Epithelial cell of proximal tubule (primary cell): ENCODE measurements around the gene PCP2. TPM values are rescaled to one million over a fixed set of nuclear protein-coding genes. Genes with fewer than 3 reads are reported as not detected.

ENCODE experiments used
- DNase-seq: peaks from one replicate; pipeline ENCODE4 v3.0.0-alpha.2; 2011; ENCODE audit warnings: low read depth
- H3K4me3 ChIP-seq: 2 replicates; pipeline ENCODE4 v1.5.1; 2011; ENCODE audit warnings: low read depth, mild to moderate bottlenecking, low read length
- total RNA-seq: library from RNA; depleted of rRNA; stranded (reverse); fragments of >200 nt; gene quantifications from 2 replicates; pipeline ENCODE4 v1.2.3, GENCODE V29; 2015
- TF ChIP-seq, protein P1 (sequence below): conservative IDR thresholded peaks from 2 replicates; pipeline ENCODE4 v1.5.1; 2012; ENCODE audit warnings: low read depth, mild to moderate bottlenecking, low read length

PCP2 gene
- total RNA-seq, 1 donor from 2014 or later, result not detected

DNA sequence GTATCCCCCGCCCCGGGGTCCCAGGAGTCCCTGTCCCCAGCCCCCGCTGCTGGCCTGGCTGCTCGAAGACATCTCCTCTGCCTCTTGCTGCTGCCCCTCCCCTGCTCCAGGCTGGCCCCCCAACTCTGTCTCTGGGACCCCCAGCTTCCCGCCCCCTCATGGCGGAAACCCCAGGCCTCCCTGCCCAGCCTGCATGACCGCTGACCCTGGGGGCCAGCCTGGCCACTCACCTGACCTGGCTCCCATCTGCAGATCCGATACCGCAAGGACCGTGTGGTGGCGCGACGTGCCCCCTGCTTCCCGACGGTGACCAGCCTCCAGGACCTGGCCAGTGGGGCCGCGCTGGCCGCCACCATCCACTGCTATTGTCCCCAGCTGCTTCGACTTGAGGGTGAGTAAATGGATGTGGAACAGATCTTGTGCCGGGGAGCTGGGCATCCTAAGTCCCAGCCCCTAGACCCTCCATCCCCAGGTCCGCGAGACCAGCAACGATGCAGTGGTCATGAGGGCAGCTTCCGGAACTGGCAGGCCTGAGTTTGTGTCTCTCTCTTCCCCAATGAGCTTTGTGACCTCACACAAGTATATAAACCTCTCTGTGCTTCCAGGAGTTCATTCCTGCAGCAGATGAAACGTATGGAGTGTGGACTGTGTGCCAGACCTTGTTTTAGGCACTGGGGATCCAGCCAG is 25.5 kb downstream of the PCP2 start:
- TF ChIP-seq, protein P1, sequence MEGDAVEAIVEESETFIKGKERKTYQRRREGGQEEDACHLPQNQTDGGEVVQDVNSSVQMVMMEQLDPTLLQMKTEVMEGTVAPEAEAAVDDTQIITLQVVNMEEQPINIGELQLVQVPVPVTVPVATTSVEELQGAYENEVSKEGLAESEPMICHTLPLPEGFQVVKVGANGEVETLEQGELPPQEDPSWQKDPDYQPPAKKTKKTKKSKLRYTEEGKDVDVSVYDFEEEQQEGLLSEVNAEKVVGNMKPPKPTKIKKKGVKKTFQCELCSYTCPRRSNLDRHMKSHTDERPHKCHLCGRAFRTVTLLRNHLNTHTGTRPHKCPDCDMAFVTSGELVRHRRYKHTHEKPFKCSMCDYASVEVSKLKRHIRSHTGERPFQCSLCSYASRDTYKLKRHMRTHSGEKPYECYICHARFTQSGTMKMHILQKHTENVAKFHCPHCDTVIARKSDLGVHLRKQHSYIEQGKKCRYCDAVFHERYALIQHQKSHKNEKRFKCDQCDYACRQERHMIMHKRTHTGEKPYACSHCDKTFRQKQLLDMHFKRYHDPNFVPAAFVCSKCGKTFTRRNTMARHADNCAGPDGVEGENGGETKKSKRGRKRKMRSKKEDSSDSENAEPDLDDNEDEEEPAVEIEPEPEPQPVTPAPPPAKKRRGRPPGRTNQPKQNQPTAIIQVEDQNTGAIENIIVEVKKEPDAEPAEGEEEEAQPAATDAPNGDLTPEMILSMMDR, result no peak
- DNase-seq, result no peak
- H3K4me3 ChIP-seq, result no peak overlapping the region

- TF ChIP-seq, protein P1, result no peak
- H3K4me3 ChIP-seq, result no peak overlapping the region
Measured at GRCh38 chr19:7607212-7607873, 26.2 kb downstream of the PCP2 start.

DNA sequence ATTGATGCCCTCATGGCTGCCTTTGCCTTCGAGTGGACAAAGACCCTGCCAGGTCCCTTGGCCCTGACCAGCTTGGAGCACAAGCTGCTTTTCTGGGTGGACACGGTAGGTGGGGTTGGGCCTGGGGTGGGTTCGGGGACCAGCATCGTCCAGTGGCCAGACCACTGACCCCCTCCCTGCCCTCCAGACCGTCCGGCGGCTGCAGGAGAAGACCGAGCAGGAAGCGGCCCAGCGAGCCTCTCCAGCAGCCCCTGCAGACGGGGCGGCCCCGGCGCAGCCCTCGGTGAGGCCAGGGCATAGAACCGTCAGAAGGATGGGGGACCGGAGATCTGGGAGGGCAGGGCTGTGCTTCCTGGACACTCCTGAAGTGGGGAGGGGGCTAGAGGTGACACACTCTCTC is 27.2 kb downstream of the PCP2 start:
- H3K4me3 ChIP-seq, result no peak overlapping the region
- DNase-seq, result no peak
- TF ChIP-seq, protein P1, result no peak

More at GRCh38 chr19:7607212-7607873, 26.2 kb downstream of the PCP2 start:
- DNase-seq, result no peak

DNA sequence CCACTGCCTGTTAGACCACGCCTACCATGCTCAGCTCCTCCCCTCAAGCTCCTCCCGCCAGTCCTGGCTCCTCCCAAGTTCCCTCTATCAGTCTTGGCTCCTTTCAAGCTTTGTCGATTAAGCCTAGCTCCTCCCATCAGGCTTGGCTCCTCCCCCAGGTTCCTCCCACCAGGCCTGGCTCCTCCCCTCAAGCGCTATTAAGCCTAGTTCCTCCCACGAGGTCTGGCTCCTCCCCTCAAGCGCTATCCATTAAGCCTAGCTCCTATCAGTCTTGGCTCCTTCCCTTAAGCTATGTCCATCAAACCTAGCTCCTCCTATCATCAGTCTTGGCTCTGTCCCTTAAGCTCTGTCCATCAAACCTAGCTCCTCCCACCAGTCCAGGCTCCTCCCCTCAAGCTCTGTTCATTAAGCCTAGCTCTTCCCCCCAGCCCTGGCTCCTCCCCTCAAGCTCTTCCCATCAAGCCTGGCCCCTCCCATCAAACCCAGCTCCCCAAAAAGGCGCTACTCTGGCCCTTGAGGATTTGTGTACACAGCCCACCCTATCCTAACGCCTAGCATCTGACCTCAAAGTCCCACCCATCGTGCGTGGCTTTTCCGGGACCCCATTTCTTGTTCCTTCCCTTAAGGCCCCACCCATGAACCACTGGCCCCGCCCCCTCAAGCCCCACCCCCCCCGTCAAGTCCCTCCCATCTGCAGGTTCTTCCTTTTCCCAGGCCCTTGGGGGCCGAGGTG is 27.9 kb downstream of the PCP2 start:
- TF ChIP-seq, protein P1, result no peak
- H3K4me3 ChIP-seq, result no peak overlapping the region
- DNase-seq, result no peak

GRCh38 chr19:7603919-7604318 is 29.6 kb downstream of the PCP2 start:
- TF ChIP-seq, protein P1, result no peak
- H3K4me3 ChIP-seq, result no peak overlapping the region
- DNase-seq, result no peak

- TF ChIP-seq, protein P1, result no peak
- no peak overlapping the region for H3K4me3 ChIP-seq
- DNase-seq, result no peak
Measured at GRCh38 chr19:7602935-7603497, 30.5 kb downstream of the PCP2 start.
